Measurements from ENCODE around the gene NF2.

- TF ChIP-seq, protein P1, sequence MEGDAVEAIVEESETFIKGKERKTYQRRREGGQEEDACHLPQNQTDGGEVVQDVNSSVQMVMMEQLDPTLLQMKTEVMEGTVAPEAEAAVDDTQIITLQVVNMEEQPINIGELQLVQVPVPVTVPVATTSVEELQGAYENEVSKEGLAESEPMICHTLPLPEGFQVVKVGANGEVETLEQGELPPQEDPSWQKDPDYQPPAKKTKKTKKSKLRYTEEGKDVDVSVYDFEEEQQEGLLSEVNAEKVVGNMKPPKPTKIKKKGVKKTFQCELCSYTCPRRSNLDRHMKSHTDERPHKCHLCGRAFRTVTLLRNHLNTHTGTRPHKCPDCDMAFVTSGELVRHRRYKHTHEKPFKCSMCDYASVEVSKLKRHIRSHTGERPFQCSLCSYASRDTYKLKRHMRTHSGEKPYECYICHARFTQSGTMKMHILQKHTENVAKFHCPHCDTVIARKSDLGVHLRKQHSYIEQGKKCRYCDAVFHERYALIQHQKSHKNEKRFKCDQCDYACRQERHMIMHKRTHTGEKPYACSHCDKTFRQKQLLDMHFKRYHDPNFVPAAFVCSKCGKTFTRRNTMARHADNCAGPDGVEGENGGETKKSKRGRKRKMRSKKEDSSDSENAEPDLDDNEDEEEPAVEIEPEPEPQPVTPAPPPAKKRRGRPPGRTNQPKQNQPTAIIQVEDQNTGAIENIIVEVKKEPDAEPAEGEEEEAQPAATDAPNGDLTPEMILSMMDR (IDR thresholded peaks at IDR 0.05) = no peak
- TF ChIP-seq POLR2A (IDR thresholded peaks at IDR 0.05) = no peak
These were observed 104.0 kb downstream of the NF2 start for GRCh38 chr22:29707471-29707870.

All from Peyer's patch (tissue), 4 donors.